Glutamatergic neuron (in vitro differentiated cells): ENCODE results near the gene FNIP2. TPM values are rescaled to one million over a fixed set of nuclear protein-coding genes. Genes with fewer than 3 reads are reported as not detected.

Source experiments
- DNase-seq: peaks from one replicate; pipeline ENCODE4 v3.0.0; 2022
- H3K27ac Mint-ChIP-seq: one replicate; pipeline ENCODE4 v1.8.0; 2020; ENCODE audit warnings: mild to moderate bottlenecking, mixed read lengths, inconsistent platforms; ENCODE audit not compliant: unreplicated experiment
- H3K27me3 Mint-ChIP-seq: one replicate; pipeline ENCODE4 v1.8.0; 2020; ENCODE audit warnings: mild to moderate bottlenecking, moderate library complexity, mixed read lengths, inconsistent platforms; ENCODE audit not compliant: unreplicated experiment
- H3K36me3 Mint-ChIP-seq: one replicate; pipeline ENCODE4 v1.8.0; 2020; ENCODE audit warnings: mild to moderate bottlenecking, mixed read lengths, inconsistent platforms; ENCODE audit not compliant: unreplicated experiment
- H3K4me1 Mint-ChIP-seq: one replicate; pipeline ENCODE4 v1.8.0; 2020; ENCODE audit warnings: mild to moderate bottlenecking, low read depth, mixed read lengths, inconsistent platforms; ENCODE audit not compliant: unreplicated experiment
- H3K4me3 Mint-ChIP-seq: one replicate; pipeline ENCODE4 v1.8.0; 2020; ENCODE audit warnings: mild to moderate bottlenecking, mixed read lengths, inconsistent platforms; ENCODE audit not compliant: unreplicated experiment
- H3K9me3 Mint-ChIP-seq: one replicate; pipeline ENCODE4 v1.8.0; 2020; ENCODE audit warnings: mild to moderate bottlenecking, moderate library complexity, mixed read lengths, inconsistent platforms; ENCODE audit not compliant: unreplicated experiment
- CTCF ChIP-seq: fragments of 200-600 bp; sonication (generic); IDR thresholded peaks from one replicate; pipeline ENCODE4 v1.5.0; 2021; ENCODE audit not compliant: partially characterized antibody, unreplicated experiment
- total RNA-seq: library from RNA; stranded (reverse); fragmentation: NEBNext Ultra II Directional; extraction: Animal tissue kit (Norgen Biotek cat#: 25700); gene quantifications from one replicate; pipeline ENCODE4 v1.2.1, GENCODE V29; 2021; ENCODE audit not compliant: unreplicated experiment

Gene FNIP2
- total RNA-seq, 1 donor from 2014 or later, result 53.2 TPM

- no peak for TF ChIP-seq CTCF
- Mint-ChIP-seq H3K27me3 (peaks cover 3% of the 10 kb centered on the region), H3K9me3 (no peaks in the 10 kb centered on the region), H3K36me3 (no peaks in the 10 kb centered on the region), H3K27ac (no peak overlapping the region), H3K4me1 (peaks cover 19% of the 10 kb centered on the region), H3K4me3 (no peak overlapping the region)
- DNase-seq, result no peak
Observed at GRCh38 chr4:158799856-158800255, 31.0 kb downstream of the FNIP2 start.

DNA sequence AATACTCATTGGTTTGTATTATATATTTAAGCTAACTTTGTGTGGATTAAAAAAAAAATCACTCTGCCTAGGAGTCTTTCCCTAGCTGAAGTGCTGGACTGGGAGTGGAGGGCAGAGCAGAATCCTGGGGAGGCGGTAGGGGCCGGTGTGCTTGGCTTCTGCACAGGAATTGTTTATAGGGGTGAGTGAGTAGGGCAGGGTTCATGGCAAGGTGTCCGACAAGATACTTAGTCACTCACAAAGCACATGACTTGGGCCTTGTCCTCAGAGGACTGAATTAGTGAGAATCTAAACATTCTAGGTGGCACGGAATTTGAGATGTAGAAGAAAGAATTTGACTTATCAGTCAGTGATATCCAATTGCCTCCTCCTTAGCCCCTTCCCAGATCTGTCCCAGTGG is 32.2 kb downstream of the FNIP2 start:
- no peak for DNase-seq
- H3K4me1 Mint-ChIP-seq, result peaks cover 30% of the 10 kb centered on the region
- no peak overlapping the region for H3K27ac Mint-ChIP-seq
- H3K27me3 Mint-ChIP-seq, result peaks cover 4% of the 10 kb centered on the region
- no peaks in the 10 kb centered on the region for H3K36me3 Mint-ChIP-seq
- no peak for TF ChIP-seq CTCF
- peaks cover 7% of the 10 kb centered on the region for H3K9me3 Mint-ChIP-seq
- no peak overlapping the region for H3K4me3 Mint-ChIP-seq

- Mint-ChIP-seq H3K36me3 (no peaks in the 10 kb centered on the region), H3K27ac (peak overlapping the region; percentile 28), H3K27me3 (peaks cover 4% of the 10 kb centered on the region), H3K9me3 (peaks cover 7% of the 10 kb centered on the region), H3K4me1 (peaks cover 36% of the 10 kb centered on the region), H3K4me3 (no peak overlapping the region)
- TF ChIP-seq CTCF, result no peak
- no peak for DNase-seq
Observed at GRCh38 chr4:158801677-158802076, 32.9 kb downstream of the FNIP2 start.

- Mint-ChIP-seq H3K36me3 (no peaks in the 10 kb centered on the region), H3K4me1 (peaks cover 39% of the 10 kb centered on the region), H3K4me3 (no peak overlapping the region), H3K27ac (no peak overlapping the region), H3K27me3 (peaks cover 4% of the 10 kb centered on the region), H3K9me3 (peaks cover 7% of the 10 kb centered on the region)
- no peak for DNase-seq
- no peak for TF ChIP-seq CTCF
Observed at GRCh38 chr4:158802914-158803313, 34.1 kb downstream of the FNIP2 start.

GRCh38 chr4:158805635-158806471 is 37.0 kb downstream of the FNIP2 start:
- peak overlapping the region; percentile 77 for H3K4me3 Mint-ChIP-seq
- H3K4me1 Mint-ChIP-seq, result peaks cover 53% of the 10 kb centered on the region
- H3K9me3 Mint-ChIP-seq, result peaks cover 7% of the 10 kb centered on the region
- no peak for TF ChIP-seq CTCF
- peak overlapping the region; percentile 99 for H3K27ac Mint-ChIP-seq
- peaks cover 4% of the 10 kb centered on the region for H3K27me3 Mint-ChIP-seq
- H3K36me3 Mint-ChIP-seq, result no peaks in the 10 kb centered on the region
- DNase-seq, result peak; percentile 27
